ENCODE data around the gene SHISAL1. TPM values are rescaled to one million over a fixed set of nuclear protein-coding genes. Genes with fewer than 3 reads are reported as not detected.

SHISAL1 gene
- polyA plus RNA-seq, 1 donor (not counting 4 experiments of a cell fraction or from before 2014, with no cell fraction given): 0.24 TPM

- peaks cover 5% of the 10 kb centered on the region for H4K20me1 ChIP-seq (ENCODE audit: control insufficient read depth, extremely low read depth, insufficient read depth, low read length)
- H3K4me3 ChIP-seq (ENCODE audit: control insufficient read depth in 2 of 3, extremely low read depth in 1 of 3, insufficient read depth in 2 of 3, low read depth in 1 of 3, low read length in 3 of 3): no peak overlapping the region
- no peak for DNase-seq (ENCODE audit: low read depth, low spot score)
- no peaks in the 10 kb centered on the region for H3K9me1 ChIP-seq (ENCODE audit: control insufficient read depth, extremely low read depth, insufficient read depth, low read length)
- no peak for FAIRE-seq
- dilution Hi-C loops (cut with MboI; ENCODE audit: extremely low pct_ligation_motif_present, low sequenced_read_pairs): no loop called here
- H3K27ac ChIP-seq (ENCODE audit: control insufficient read depth, insufficient read depth, low read length): no peak overlapping the region
- no peaks in the 10 kb centered on the region for H3K36me3 ChIP-seq (ENCODE audit: control insufficient read depth in 2 of 2, extremely low read depth in 1 of 2, insufficient read depth in 2 of 2, low read length in 2 of 2)
- no peak for TF ChIP-seq EZH2 (IDR thresholded peaks at IDR 0.05; ENCODE audit: low read length)
- TF ChIP-seq, protein P1, sequence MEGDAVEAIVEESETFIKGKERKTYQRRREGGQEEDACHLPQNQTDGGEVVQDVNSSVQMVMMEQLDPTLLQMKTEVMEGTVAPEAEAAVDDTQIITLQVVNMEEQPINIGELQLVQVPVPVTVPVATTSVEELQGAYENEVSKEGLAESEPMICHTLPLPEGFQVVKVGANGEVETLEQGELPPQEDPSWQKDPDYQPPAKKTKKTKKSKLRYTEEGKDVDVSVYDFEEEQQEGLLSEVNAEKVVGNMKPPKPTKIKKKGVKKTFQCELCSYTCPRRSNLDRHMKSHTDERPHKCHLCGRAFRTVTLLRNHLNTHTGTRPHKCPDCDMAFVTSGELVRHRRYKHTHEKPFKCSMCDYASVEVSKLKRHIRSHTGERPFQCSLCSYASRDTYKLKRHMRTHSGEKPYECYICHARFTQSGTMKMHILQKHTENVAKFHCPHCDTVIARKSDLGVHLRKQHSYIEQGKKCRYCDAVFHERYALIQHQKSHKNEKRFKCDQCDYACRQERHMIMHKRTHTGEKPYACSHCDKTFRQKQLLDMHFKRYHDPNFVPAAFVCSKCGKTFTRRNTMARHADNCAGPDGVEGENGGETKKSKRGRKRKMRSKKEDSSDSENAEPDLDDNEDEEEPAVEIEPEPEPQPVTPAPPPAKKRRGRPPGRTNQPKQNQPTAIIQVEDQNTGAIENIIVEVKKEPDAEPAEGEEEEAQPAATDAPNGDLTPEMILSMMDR (optimal IDR thresholded peaks at IDR 0.05 in 1 of 3, IDR thresholded peaks at IDR 0.05 in 1 of 3, conservative IDR thresholded peaks at IDR 0.05 in 1 of 3; ENCODE audit: extremely low read depth in 1 of 3, insufficient read depth in 2 of 3, low read length in 3 of 3): no peak
- H2AFZ ChIP-seq (ENCODE audit: control insufficient read depth, low read length): no peak overlapping the region
- peaks cover 6% of the 10 kb centered on the region for H3K9me3 ChIP-seq (ENCODE audit: control insufficient read depth, low read depth, low read length)
- no peak overlapping the region for H3K9ac ChIP-seq (ENCODE audit: control insufficient read depth, extremely low read depth, insufficient read depth, low read length)
- peaks cover 45% of the 10 kb centered on the region for H3K27me3 ChIP-seq (ENCODE audit: control insufficient read depth, extremely low read depth, insufficient read depth, low read length)
- H3K4me2 ChIP-seq (ENCODE audit: control insufficient read depth, extremely low read depth, insufficient read depth, low read depth, low read length): no peak overlapping the region
- no peaks in the 10 kb centered on the region for H3K4me1 ChIP-seq (ENCODE audit: control insufficient read depth, extremely low read depth, insufficient read depth, low read length)
- H3K79me2 ChIP-seq (ENCODE audit: control insufficient read depth, insufficient read depth, low read length): no peaks in the 10 kb centered on the region
Measured at GRCh38 chr22:44268431-44269116, 44.2 kb downstream of the SHISAL1 start.

- Histone ChIP-seq H3K79me2 (ENCODE audit: control insufficient read depth, insufficient read depth, low read length) (no peaks in the 10 kb centered on the region), H3K9me1 (ENCODE audit: control insufficient read depth, extremely low read depth, insufficient read depth, low read length) (no peaks in the 10 kb centered on the region), H3K9ac (ENCODE audit: control insufficient read depth, extremely low read depth, insufficient read depth, low read length) (no peak overlapping the region), H4K20me1 (ENCODE audit: control insufficient read depth, extremely low read depth, insufficient read depth, low read length) (peaks cover 5% of the 10 kb centered on the region), H3K27me3 (ENCODE audit: control insufficient read depth, extremely low read depth, insufficient read depth, low read length) (peaks cover 46% of the 10 kb centered on the region), H3K36me3 (ENCODE audit: control insufficient read depth in 2 of 2, extremely low read depth in 1 of 2, insufficient read depth in 2 of 2, low read length in 2 of 2) (no peaks in the 10 kb centered on the region), H3K4me1 (ENCODE audit: control insufficient read depth, extremely low read depth, insufficient read depth, low read length) (no peaks in the 10 kb centered on the region), H2AFZ (ENCODE audit: control insufficient read depth, low read length) (no peak overlapping the region), H3K4me2 (ENCODE audit: control insufficient read depth, extremely low read depth, insufficient read depth, low read depth, low read length) (no peak overlapping the region), H3K9me3 (ENCODE audit: control insufficient read depth, low read depth, low read length) (peaks cover 6% of the 10 kb centered on the region), H3K27ac (ENCODE audit: control insufficient read depth, insufficient read depth, low read length) (no peak overlapping the region), H3K4me3 (ENCODE audit: control insufficient read depth in 2 of 3, extremely low read depth in 1 of 3, insufficient read depth in 2 of 3, low read depth in 1 of 3, low read length in 3 of 3) (no peak overlapping the region)
- FAIRE-seq (no peak), DNase-seq (ENCODE audit: low read depth, low spot score) (no peak)
- TF ChIP-seq, protein P1 (optimal IDR thresholded peaks at IDR 0.05 in 1 of 3, IDR thresholded peaks at IDR 0.05 in 1 of 3, conservative IDR thresholded peaks at IDR 0.05 in 1 of 3; ENCODE audit: extremely low read depth in 1 of 3, insufficient read depth in 2 of 3, low read length in 3 of 3): no peak
- TF ChIP-seq EZH2 (IDR thresholded peaks at IDR 0.05; ENCODE audit: low read length): no peak
- dilution Hi-C loops (cut with MboI; ENCODE audit: extremely low pct_ligation_motif_present, low sequenced_read_pairs): no loop called here
Measured at GRCh38 chr22:44267856-44268255, 44.9 kb downstream of the SHISAL1 start.
